ENCODE data around the gene SCIN.
A peak's percentile ranks its signal among the peaks of the same experiment; 100 is the strongest.

SCIN gene

DNA sequence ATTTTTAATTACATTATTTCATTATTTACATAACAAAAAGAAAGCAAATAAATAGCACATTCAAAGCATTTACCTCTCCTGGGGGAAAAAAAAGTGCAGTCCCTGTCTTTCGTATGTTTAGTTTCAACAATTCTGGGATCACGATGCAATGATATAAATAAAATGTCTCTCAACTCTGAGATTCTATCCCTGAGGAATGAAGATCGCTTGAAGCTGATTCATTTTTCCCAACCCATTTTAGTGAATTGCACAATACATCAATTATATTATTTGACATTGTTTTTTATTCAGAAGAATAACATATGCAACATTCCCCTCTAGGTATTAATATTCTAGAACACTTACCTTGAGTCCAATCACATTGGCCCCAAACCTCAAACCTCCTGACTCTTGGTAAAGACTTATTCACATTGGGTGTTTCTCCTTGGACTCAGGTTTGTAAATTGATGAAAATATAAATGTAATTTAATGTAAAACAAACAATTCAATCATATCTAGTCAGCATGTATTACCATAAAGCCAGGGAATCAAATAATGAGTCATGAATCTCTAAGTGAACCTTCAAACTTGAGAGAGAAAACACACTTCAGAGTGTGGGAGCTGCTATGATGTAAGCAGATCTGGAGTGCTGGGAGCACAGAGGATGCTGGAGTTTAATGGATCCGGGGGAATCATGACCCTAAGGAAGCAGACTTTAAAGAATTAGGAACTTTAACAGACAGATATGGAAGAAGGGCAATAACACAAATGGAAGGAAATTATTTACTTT lies 5.3 kb upstream of the SCIN start:
- no peak overlapping the region for H3K27ac ChIP-seq
- no peaks in the 10 kb centered on the region for H3K79me2 ChIP-seq (ENCODE audit: insufficient read depth, low read depth)
- TF ChIP-seq, protein P1, sequence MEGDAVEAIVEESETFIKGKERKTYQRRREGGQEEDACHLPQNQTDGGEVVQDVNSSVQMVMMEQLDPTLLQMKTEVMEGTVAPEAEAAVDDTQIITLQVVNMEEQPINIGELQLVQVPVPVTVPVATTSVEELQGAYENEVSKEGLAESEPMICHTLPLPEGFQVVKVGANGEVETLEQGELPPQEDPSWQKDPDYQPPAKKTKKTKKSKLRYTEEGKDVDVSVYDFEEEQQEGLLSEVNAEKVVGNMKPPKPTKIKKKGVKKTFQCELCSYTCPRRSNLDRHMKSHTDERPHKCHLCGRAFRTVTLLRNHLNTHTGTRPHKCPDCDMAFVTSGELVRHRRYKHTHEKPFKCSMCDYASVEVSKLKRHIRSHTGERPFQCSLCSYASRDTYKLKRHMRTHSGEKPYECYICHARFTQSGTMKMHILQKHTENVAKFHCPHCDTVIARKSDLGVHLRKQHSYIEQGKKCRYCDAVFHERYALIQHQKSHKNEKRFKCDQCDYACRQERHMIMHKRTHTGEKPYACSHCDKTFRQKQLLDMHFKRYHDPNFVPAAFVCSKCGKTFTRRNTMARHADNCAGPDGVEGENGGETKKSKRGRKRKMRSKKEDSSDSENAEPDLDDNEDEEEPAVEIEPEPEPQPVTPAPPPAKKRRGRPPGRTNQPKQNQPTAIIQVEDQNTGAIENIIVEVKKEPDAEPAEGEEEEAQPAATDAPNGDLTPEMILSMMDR (conservative IDR thresholded peaks at IDR 0.05; ENCODE audit: low read depth, low read length): no peak
- H3K4me2 ChIP-seq: no peak overlapping the region
- H3K9ac ChIP-seq: no peak overlapping the region
- no peak overlapping the region for H3K4me3 ChIP-seq (IDR thresholded peaks at IDR 0.05; ENCODE audit: insufficient read depth, low read depth, low read length)
- H3K27me3 ChIP-seq (ENCODE audit: insufficient read depth, low read depth): no peaks in the 10 kb centered on the region
- no peaks in the 10 kb centered on the region for H4K20me1 ChIP-seq (ENCODE audit: insufficient read depth)
- no peaks in the 10 kb centered on the region for H3K36me3 ChIP-seq (ENCODE audit: insufficient read depth)
- peaks cover 37% of the 10 kb centered on the region for H3K4me1 ChIP-seq (ENCODE audit: low read depth, poor library complexity, severe bottlenecking)
- no peak overlapping the region for H2AFZ ChIP-seq (ENCODE audit: low read depth)

DNA sequence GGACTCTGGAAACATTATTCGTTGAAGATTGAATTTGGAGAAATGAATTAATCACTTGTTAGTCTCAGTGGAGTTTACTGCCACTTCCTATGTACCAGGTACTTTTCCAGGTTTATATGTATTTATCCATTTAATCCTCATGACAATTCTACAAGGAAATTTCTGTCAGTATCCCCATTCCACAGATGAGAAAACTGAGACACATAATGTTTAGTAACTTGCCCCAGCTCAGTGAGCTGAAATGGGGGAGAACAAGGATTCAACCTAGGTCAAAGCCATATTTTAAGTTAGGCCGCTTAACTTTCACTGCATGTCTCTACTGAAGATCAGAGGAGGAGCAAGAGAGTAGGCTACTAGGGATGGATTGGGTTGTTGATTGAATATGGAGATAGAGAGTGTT lies 4.6 kb upstream of the SCIN start:
- TF ChIP-seq, protein P1 (conservative IDR thresholded peaks at IDR 0.05; ENCODE audit: low read depth, low read length): no peak
- H3K4me2 ChIP-seq: peak overlapping the region; percentile 64; the same call in 1 of the 2 replicates
- H3K4me3 ChIP-seq (IDR thresholded peaks at IDR 0.05; ENCODE audit: insufficient read depth, low read depth, low read length): no peak overlapping the region
- H3K79me2 ChIP-seq (ENCODE audit: insufficient read depth, low read depth): no peaks in the 10 kb centered on the region
- H4K20me1 ChIP-seq (ENCODE audit: insufficient read depth): no peaks in the 10 kb centered on the region
- no peaks in the 10 kb centered on the region for H3K27me3 ChIP-seq (ENCODE audit: insufficient read depth, low read depth)
- H3K36me3 ChIP-seq (ENCODE audit: insufficient read depth): no peaks in the 10 kb centered on the region
- H3K4me1 ChIP-seq (ENCODE audit: low read depth, poor library complexity, severe bottlenecking): peaks cover 39% of the 10 kb centered on the region
- H3K9ac ChIP-seq: no peak overlapping the region
- no peak overlapping the region for H2AFZ ChIP-seq (ENCODE audit: low read depth)
- no peak overlapping the region for H3K27ac ChIP-seq

DNA sequence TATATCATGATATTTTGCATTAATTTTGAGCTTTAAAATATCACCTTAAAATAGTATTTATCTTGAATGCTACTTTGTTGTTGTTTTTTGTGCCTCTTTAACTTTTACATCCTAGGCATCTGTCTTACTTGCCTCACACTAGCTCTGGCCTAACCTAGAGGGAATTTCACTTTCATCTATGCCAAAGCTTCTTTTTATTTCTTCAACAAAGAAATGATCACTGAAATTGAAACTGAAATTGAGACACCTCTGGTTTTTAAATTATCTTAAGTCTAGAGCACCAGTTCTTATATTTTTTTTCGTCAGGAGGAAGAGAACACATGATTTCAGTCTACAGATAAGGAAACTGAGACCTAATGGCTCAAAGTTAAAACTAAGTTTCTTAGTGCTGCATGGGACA lies 3.5 kb upstream of the SCIN start:
- H3K4me1 ChIP-seq (ENCODE audit: low read depth, poor library complexity, severe bottlenecking): peaks cover 39% of the 10 kb centered on the region
- peak overlapping the region; percentile 21; the same call in 1 of the 2 replicates for H3K27ac ChIP-seq
- TF ChIP-seq, protein P1 (conservative IDR thresholded peaks at IDR 0.05; ENCODE audit: low read depth, low read length): no peak
- peak overlapping the region; percentile 4; the same call in 1 of the 2 replicates for H2AFZ ChIP-seq (ENCODE audit: low read depth)
- H3K9ac ChIP-seq: no peak overlapping the region
- H3K36me3 ChIP-seq (ENCODE audit: insufficient read depth): no peaks in the 10 kb centered on the region
- no peaks in the 10 kb centered on the region for H3K27me3 ChIP-seq (ENCODE audit: insufficient read depth, low read depth)
- H3K4me2 ChIP-seq: peak overlapping the region; percentile 64
- no peak overlapping the region for H3K4me3 ChIP-seq (IDR thresholded peaks at IDR 0.05; ENCODE audit: insufficient read depth, low read depth, low read length)
- no peaks in the 10 kb centered on the region for H4K20me1 ChIP-seq (ENCODE audit: insufficient read depth)
- H3K79me2 ChIP-seq (ENCODE audit: insufficient read depth, low read depth): no peaks in the 10 kb centered on the region

DNA sequence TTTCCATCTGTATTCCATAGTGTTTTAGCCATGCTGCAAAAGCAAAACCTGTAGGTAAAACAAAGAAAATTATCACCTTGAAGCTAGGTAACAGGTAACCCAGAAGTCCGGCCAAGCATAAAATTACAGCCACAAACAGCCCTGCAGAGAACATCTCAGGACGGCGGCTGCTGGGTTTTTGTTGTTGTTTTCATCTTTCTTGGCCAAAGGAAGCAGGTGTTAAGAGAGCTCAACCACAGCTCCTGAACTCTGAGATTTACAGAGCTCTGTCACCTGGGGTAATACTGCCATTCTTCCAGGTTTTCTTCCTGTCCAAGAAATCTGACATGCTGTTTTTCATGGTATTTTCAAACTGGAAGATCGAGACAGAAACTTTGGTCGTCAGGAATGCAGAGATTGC lies 847 bp upstream of the SCIN start:
- no peaks in the 10 kb centered on the region for H3K79me2 ChIP-seq (ENCODE audit: insufficient read depth, low read depth)
- H2AFZ ChIP-seq (ENCODE audit: low read depth): peak overlapping the region; percentile 72
- no peak overlapping the region for H3K9ac ChIP-seq
- H3K4me3 ChIP-seq (IDR thresholded peaks at IDR 0.05; ENCODE audit: insufficient read depth, low read depth, low read length): no peak overlapping the region
- H3K4me1 ChIP-seq (ENCODE audit: low read depth, poor library complexity, severe bottlenecking): peaks cover 39% of the 10 kb centered on the region
- no peaks in the 10 kb centered on the region for H3K36me3 ChIP-seq (ENCODE audit: insufficient read depth)
- peak overlapping the region; percentile 92 for H3K4me2 ChIP-seq
- H4K20me1 ChIP-seq (ENCODE audit: insufficient read depth): no peaks in the 10 kb centered on the region
- TF ChIP-seq, protein P1 (conservative IDR thresholded peaks at IDR 0.05; ENCODE audit: low read depth, low read length): no peak
- H3K27me3 ChIP-seq (ENCODE audit: insufficient read depth, low read depth): no peaks in the 10 kb centered on the region
- 0 out of 2 replicates have a peak overlapping the region, but pooled peaks have one; percentile 4 for H3K27ac ChIP-seq
